ENCODE measurements around the gene CDH4. TPM values are rescaled to one million over a fixed set of nuclear protein-coding genes. Genes with fewer than 3 reads are reported as not detected.
A peak's percentile ranks its signal among the peaks of the same experiment; 100 is the strongest.

The CDH4 gene
- total RNA-seq, 1 donor from 2014 or later, result 0.99 TPM

GRCh38 chr20:61730631-61731362 lies 478.7 kb downstream of the CDH4 start:
- DNase-seq (ENCODE audit: low spot score), result peak; percentile 92
- no peak overlapping the region for H3K4me3 Mint-ChIP-seq (ENCODE audit: unreplicated experiment)
- TF ChIP-seq CTCF (IDR thresholded peaks at IDR 0.05), result no peak
- H3K9me3 Mint-ChIP-seq (ENCODE audit: low read depth), result no peaks in the 10 kb centered on the region
- peaks cover 20% of the 10 kb centered on the region for H3K27me3 Mint-ChIP-seq (ENCODE audit: low read depth)
- peaks cover 6% of the 10 kb centered on the region for H3K4me1 Mint-ChIP-seq (ENCODE audit: low read depth)
- no peaks in the 10 kb centered on the region for H3K36me3 Mint-ChIP-seq (ENCODE audit: low read depth)
- no peak overlapping the region for H3K27ac Mint-ChIP-seq (ENCODE audit: unreplicated experiment)

- Mint-ChIP-seq H3K4me3 (ENCODE audit: unreplicated experiment) (no peak overlapping the region), H3K27me3 (ENCODE audit: low read depth) (peaks cover 25% of the 10 kb centered on the region), H3K27ac (ENCODE audit: unreplicated experiment) (no peak overlapping the region), H3K4me1 (ENCODE audit: low read depth) (peaks cover 6% of the 10 kb centered on the region), H3K9me3 (ENCODE audit: low read depth) (no peaks in the 10 kb centered on the region), H3K36me3 (ENCODE audit: low read depth) (no peaks in the 10 kb centered on the region)
- TF ChIP-seq CTCF (IDR thresholded peaks at IDR 0.05), result no peak
- peak; percentile 86 for DNase-seq (ENCODE audit: low spot score)
Observed at GRCh38 chr20:61731363-61732181, 479.5 kb downstream of the CDH4 start.

- Mint-ChIP-seq H3K36me3 (ENCODE audit: low read depth) (no peaks in the 10 kb centered on the region), H3K27me3 (ENCODE audit: low read depth) (peaks cover 25% of the 10 kb centered on the region), H3K27ac (ENCODE audit: unreplicated experiment) (no peak overlapping the region), H3K4me1 (ENCODE audit: low read depth) (peaks cover 6% of the 10 kb centered on the region), H3K9me3 (ENCODE audit: low read depth) (no peaks in the 10 kb centered on the region), H3K4me3 (ENCODE audit: unreplicated experiment) (no peak overlapping the region)
- TF ChIP-seq CTCF (IDR thresholded peaks at IDR 0.05), result no peak
- DNase-seq (ENCODE audit: low spot score), result peak; percentile 51
Observed at GRCh38 chr20:61732511-61733210, 480.6 kb downstream of the CDH4 start.

- H3K36me3 Mint-ChIP-seq (ENCODE audit: low read depth), result no peaks in the 10 kb centered on the region
- no peak overlapping the region for H3K27ac Mint-ChIP-seq (ENCODE audit: unreplicated experiment)
- no peaks in the 10 kb centered on the region for H3K9me3 Mint-ChIP-seq (ENCODE audit: low read depth)
- peaks cover 6% of the 10 kb centered on the region for H3K4me1 Mint-ChIP-seq (ENCODE audit: low read depth)
- H3K27me3 Mint-ChIP-seq (ENCODE audit: low read depth), result peaks cover 27% of the 10 kb centered on the region
- no peak overlapping the region for H3K4me3 Mint-ChIP-seq (ENCODE audit: unreplicated experiment)
- peak; percentile 74 for DNase-seq (ENCODE audit: low spot score)
- TF ChIP-seq CTCF (IDR thresholded peaks at IDR 0.05), result no peak
Observed at GRCh38 chr20:61733216-61733615, 481.2 kb downstream of the CDH4 start.
